Measurements from ENCODE around the gene RBBP5.
"Not testable (repeated sequence)": the region's sequence is repeated elsewhere in the genome, so short reads cannot be mapped to it uniquely, and the experiment has no call there.

The RBBP5 gene

GRCh38 chr1:205121660-205122488 lies at the start of gene RBBP5:
TSS of gene RBBP5 (minus strand) at chr1:205121978. CDS start at chr1:205121873, 105 bp downstream.
- DNase-seq (ENCODE audit: low read depth in 2 of 2): peak; percentile 89 to 90

GRCh38 chr1:205171369-205171768 lies 49.6 kb upstream of the RBBP5 start:
- no peak for DNase-seq (ENCODE audit: low read depth in 2 of 2)

GRCh38 chr1:205170532-205171269 lies 48.9 kb upstream of the RBBP5 start:
- no peak for DNase-seq (ENCODE audit: low read depth in 2 of 2)

- no peak for DNase-seq (ENCODE audit: low read depth in 2 of 2)
Measured at GRCh38 chr1:205169248-205169647, 47.5 kb upstream of the RBBP5 start.

- DNase-seq (ENCODE audit: low read depth in 2 of 2): no peak
Measured at GRCh38 chr1:205168291-205168690, 46.5 kb upstream of the RBBP5 start.

- DNase-seq (ENCODE audit: low read depth in 2 of 2): no peak
Measured at GRCh38 chr1:205162301-205162700, 40.5 kb upstream of the RBBP5 start.

- no peak for DNase-seq (ENCODE audit: low read depth in 2 of 2)
Measured at GRCh38 chr1:205161076-205161475, 39.3 kb upstream of the RBBP5 start.

- no peak for DNase-seq (ENCODE audit: low read depth in 2 of 2)
Measured at GRCh38 chr1:205158048-205158616, 36.4 kb upstream of the RBBP5 start.

- DNase-seq (ENCODE audit: low read depth in 2 of 2): not testable (repeated sequence)
Measured at GRCh38 chr1:205155665-205156377, 34.0 kb upstream of the RBBP5 start.

- DNase-seq (ENCODE audit: low read depth in 2 of 2): no peak
Measured at GRCh38 chr1:205152505-205152904, 30.7 kb upstream of the RBBP5 start.

GRCh38 chr1:205150651-205151428 lies 29.1 kb upstream of the RBBP5 start:
- no peak for DNase-seq (ENCODE audit: low read depth in 2 of 2)

- DNase-seq (ENCODE audit: low read depth in 2 of 2): no peak
Measured at GRCh38 chr1:205147191-205147835, 25.5 kb upstream of the RBBP5 start.

- no peak for DNase-seq (ENCODE audit: low read depth in 2 of 2)
Measured at GRCh38 chr1:205144751-205145150, 23.0 kb upstream of the RBBP5 start.

- DNase-seq (ENCODE audit: low read depth in 2 of 2): no peak
Measured at GRCh38 chr1:205144046-205144720, 22.4 kb upstream of the RBBP5 start.

GRCh38 chr1:205142102-205142469 lies 20.3 kb upstream of the RBBP5 start:
- DNase-seq (ENCODE audit: low read depth in 2 of 2): no peak

GRCh38 chr1:205141236-205142101 lies 19.7 kb upstream of the RBBP5 start:
- peak; percentile 41 to 76 for DNase-seq (ENCODE audit: low read depth in 2 of 2)

GRCh38 chr1:205140113-205140512 lies 18.3 kb upstream of the RBBP5 start:
- no peak for DNase-seq (ENCODE audit: low read depth in 2 of 2)

GRCh38 chr1:205137901-205138300 lies 16.1 kb upstream of the RBBP5 start:
- DNase-seq (ENCODE audit: low read depth in 2 of 2): no peak

- no peak for DNase-seq (ENCODE audit: low read depth in 2 of 2)
Measured at GRCh38 chr1:205133287-205133686, 11.5 kb upstream of the RBBP5 start.
